ENCODE measurements around the gene ZNF460. TPM values are rescaled to one million over a fixed set of nuclear protein-coding genes. Genes with fewer than 3 reads are reported as not detected.

The ZNF460 gene
- total and polyA plus RNA-seq, 2 donors (not counting 1 experiment from before 2014, with no cell fraction given) = 13.1 to 78.1 TPM

DNA sequence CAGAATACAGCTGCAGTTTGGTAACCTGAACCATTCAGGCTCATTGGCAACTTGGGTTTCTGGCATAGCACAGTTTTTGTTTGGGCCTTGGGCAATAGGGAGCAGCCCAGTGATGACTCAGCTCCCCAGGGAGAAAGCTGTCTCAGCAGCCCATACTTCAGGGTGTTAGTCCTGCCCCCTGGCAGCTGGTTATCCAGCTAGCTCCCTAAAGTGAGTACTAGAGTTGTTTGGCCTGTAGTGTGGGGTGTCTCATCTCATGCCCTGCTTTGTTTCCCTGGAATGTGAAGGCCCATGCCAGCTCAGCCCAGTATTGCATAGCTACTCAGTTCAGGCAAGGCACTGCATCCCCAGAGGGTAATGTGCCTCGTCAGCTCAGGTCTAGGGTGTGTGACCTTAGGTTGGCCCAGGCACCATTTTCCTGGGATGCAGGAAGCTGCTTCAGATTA lies 21.8 kb downstream of the ZNF460 start:
- TF ChIP-seq EZH2 (IDR thresholded peaks at IDR 0.05; ENCODE audit: low read length, missing control alignments) = no peak
- TF ChIP-seq, protein P1, sequence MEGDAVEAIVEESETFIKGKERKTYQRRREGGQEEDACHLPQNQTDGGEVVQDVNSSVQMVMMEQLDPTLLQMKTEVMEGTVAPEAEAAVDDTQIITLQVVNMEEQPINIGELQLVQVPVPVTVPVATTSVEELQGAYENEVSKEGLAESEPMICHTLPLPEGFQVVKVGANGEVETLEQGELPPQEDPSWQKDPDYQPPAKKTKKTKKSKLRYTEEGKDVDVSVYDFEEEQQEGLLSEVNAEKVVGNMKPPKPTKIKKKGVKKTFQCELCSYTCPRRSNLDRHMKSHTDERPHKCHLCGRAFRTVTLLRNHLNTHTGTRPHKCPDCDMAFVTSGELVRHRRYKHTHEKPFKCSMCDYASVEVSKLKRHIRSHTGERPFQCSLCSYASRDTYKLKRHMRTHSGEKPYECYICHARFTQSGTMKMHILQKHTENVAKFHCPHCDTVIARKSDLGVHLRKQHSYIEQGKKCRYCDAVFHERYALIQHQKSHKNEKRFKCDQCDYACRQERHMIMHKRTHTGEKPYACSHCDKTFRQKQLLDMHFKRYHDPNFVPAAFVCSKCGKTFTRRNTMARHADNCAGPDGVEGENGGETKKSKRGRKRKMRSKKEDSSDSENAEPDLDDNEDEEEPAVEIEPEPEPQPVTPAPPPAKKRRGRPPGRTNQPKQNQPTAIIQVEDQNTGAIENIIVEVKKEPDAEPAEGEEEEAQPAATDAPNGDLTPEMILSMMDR (conservative IDR thresholded peaks at IDR 0.05 in 1 of 2, IDR thresholded peaks at IDR 0.05 in 1 of 2; ENCODE audit: low read depth in 1 of 2, low read length in 2 of 2) = no peak
- DNase-seq (ENCODE audit: low read depth in 2 of 2) = peak; percentile 88 to 97
- H3K9me3 ChIP-seq (ENCODE audit: control insufficient read depth, insufficient read depth, low read depth, low read length) = no peaks in the 10 kb centered on the region
- peak overlapping the region; percentile 18 for H3K4me2 ChIP-seq (ENCODE audit: extremely low read depth, insufficient read depth, low read length)
- H3K79me2 ChIP-seq (ENCODE audit: control insufficient read depth, insufficient read depth, low read length) = peaks cover 10% of the 10 kb centered on the region
- H3K4me1 ChIP-seq (ENCODE audit: control insufficient read depth, extremely low read depth, insufficient read depth, low read length) = peaks cover 14% of the 10 kb centered on the region
- no peaks in the 10 kb centered on the region for H3K27me3 ChIP-seq (ENCODE audit: control insufficient read depth, insufficient read depth, low read length)
- H3K27ac ChIP-seq (ENCODE audit: insufficient read depth, low read length) = peak overlapping the region; percentile 75
- H3K9ac ChIP-seq (ENCODE audit: insufficient read depth, low read length) = no peak overlapping the region
- no peak overlapping the region for H3K4me3 ChIP-seq (replicated peaks in 1 of 4; ENCODE audit: control extremely low read depth in 1 of 4, insufficient read depth in 1 of 4, low read depth in 3 of 4, low read length in 4 of 4)
- H2AFZ ChIP-seq (ENCODE audit: low read length) = no peak overlapping the region
- H4K20me1 ChIP-seq (ENCODE audit: control insufficient read depth, extremely low read depth, insufficient read depth, low read length) = no peaks in the 10 kb centered on the region
- peaks cover 6% of the 10 kb centered on the region for H3K36me3 ChIP-seq (ENCODE audit: control insufficient read depth, insufficient read depth, low read length)

- Histone ChIP-seq H4K20me1 (ENCODE audit: control insufficient read depth, extremely low read depth, insufficient read depth, low read length) (no peaks in the 10 kb centered on the region), H3K79me2 (ENCODE audit: control insufficient read depth, insufficient read depth, low read length) (peaks cover 10% of the 10 kb centered on the region)
These were observed 22.6 kb downstream of the ZNF460 start for GRCh38 chr19:57302727-57303401.

GRCh38 chr19:57305056-57305455 lies 24.8 kb downstream of the ZNF460 start:
- Histone ChIP-seq H3K4me2 (ENCODE audit: extremely low read depth, insufficient read depth, low read length) (no peak overlapping the region), H3K4me1 (ENCODE audit: control insufficient read depth, extremely low read depth, insufficient read depth, low read length) (peaks cover 14% of the 10 kb centered on the region), H3K4me3 (replicated peaks in 1 of 4; ENCODE audit: control extremely low read depth in 1 of 4, insufficient read depth in 1 of 4, low read depth in 3 of 4, low read length in 4 of 4) (no peak overlapping the region), H3K27me3 (ENCODE audit: control insufficient read depth, insufficient read depth, low read length) (no peaks in the 10 kb centered on the region), H3K79me2 (ENCODE audit: control insufficient read depth, insufficient read depth, low read length) (peaks cover 10% of the 10 kb centered on the region), H3K36me3 (ENCODE audit: control insufficient read depth, insufficient read depth, low read length) (peaks cover 6% of the 10 kb centered on the region), H2AFZ (ENCODE audit: low read length) (no peak overlapping the region), H3K9ac (ENCODE audit: insufficient read depth, low read length) (no peak overlapping the region), H4K20me1 (ENCODE audit: control insufficient read depth, extremely low read depth, insufficient read depth, low read length) (no peaks in the 10 kb centered on the region), H3K9me3 (ENCODE audit: control insufficient read depth, insufficient read depth, low read depth, low read length) (no peaks in the 10 kb centered on the region), H3K27ac (ENCODE audit: insufficient read depth, low read length) (no peak overlapping the region)
- TF ChIP-seq, protein P1 (conservative IDR thresholded peaks at IDR 0.05 in 1 of 2, IDR thresholded peaks at IDR 0.05 in 1 of 2; ENCODE audit: low read depth in 1 of 2, low read length in 2 of 2) = no peak
- TF ChIP-seq EZH2 (IDR thresholded peaks at IDR 0.05; ENCODE audit: low read length, missing control alignments) = no peak
- DNase-seq (ENCODE audit: low read depth in 2 of 2) = peak in 1 of 2 donors; percentile 73

More at GRCh38 chr19:57302727-57303401, 22.6 kb downstream of the ZNF460 start:
- Histone ChIP-seq H3K9ac (ENCODE audit: insufficient read depth, low read length) (no peak overlapping the region), H2AFZ (ENCODE audit: low read length) (no peak overlapping the region), H3K4me3 (replicated peaks in 1 of 4; ENCODE audit: control extremely low read depth in 1 of 4, insufficient read depth in 1 of 4, low read depth in 3 of 4, low read length in 4 of 4) (no peak overlapping the region), H3K36me3 (ENCODE audit: control insufficient read depth, insufficient read depth, low read length) (peaks cover 6% of the 10 kb centered on the region), H3K4me2 (ENCODE audit: extremely low read depth, insufficient read depth, low read length) (no peak overlapping the region), H3K4me1 (ENCODE audit: control insufficient read depth, extremely low read depth, insufficient read depth, low read length) (peaks cover 14% of the 10 kb centered on the region), H3K27ac (ENCODE audit: insufficient read depth, low read length) (peak overlapping the region; percentile 75), H3K9me3 (ENCODE audit: control insufficient read depth, insufficient read depth, low read depth, low read length) (no peaks in the 10 kb centered on the region), H3K27me3 (ENCODE audit: control insufficient read depth, insufficient read depth, low read length) (no peaks in the 10 kb centered on the region)
- peak in 1 of 2 donors; percentile 73 for DNase-seq (ENCODE audit: low read depth in 2 of 2)
- TF ChIP-seq EZH2 (IDR thresholded peaks at IDR 0.05; ENCODE audit: low read length, missing control alignments) = no peak
- TF ChIP-seq, protein P1 (conservative IDR thresholded peaks at IDR 0.05 in 1 of 2, IDR thresholded peaks at IDR 0.05 in 1 of 2; ENCODE audit: low read depth in 1 of 2, low read length in 2 of 2) = no peak

Data from fibroblast of lung (primary cell).